ENCODE results near the gene PRR16.

DNA sequence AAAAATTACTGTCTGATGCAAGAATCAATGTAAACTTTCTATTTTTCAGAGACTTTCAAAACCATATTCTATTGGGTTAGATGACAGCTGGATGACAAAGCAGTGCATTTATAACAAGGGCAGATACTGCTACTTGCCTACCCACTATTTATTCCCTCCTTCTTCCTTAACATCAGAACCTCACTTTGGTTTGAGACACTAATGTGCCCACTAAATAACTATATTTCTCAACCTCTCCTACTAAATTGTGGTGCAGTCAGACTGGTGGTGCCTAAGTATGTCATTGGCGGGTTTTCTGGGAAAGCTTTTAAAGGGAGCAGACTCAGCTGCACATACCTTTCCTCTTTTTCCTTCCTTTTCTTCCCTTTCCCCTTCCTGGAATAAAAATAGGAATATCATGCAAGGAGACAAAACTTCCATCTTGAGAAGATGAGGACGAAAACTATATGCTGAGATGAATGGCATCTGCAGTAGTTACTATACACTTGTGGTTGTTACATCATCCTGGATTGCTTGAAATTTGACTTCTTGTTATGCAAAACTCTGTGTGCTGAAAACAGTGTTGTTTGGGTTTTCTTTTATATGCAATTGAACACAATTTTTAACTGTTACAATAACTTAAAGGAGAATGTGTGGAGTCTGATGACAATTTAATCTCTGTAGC is 43.8 kb downstream of the PRR16 start:
- TF ChIP-seq, protein P1, sequence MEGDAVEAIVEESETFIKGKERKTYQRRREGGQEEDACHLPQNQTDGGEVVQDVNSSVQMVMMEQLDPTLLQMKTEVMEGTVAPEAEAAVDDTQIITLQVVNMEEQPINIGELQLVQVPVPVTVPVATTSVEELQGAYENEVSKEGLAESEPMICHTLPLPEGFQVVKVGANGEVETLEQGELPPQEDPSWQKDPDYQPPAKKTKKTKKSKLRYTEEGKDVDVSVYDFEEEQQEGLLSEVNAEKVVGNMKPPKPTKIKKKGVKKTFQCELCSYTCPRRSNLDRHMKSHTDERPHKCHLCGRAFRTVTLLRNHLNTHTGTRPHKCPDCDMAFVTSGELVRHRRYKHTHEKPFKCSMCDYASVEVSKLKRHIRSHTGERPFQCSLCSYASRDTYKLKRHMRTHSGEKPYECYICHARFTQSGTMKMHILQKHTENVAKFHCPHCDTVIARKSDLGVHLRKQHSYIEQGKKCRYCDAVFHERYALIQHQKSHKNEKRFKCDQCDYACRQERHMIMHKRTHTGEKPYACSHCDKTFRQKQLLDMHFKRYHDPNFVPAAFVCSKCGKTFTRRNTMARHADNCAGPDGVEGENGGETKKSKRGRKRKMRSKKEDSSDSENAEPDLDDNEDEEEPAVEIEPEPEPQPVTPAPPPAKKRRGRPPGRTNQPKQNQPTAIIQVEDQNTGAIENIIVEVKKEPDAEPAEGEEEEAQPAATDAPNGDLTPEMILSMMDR (IDR thresholded peaks at IDR 0.05): no peak
- TF ChIP-seq POLR2A (IDR thresholded peaks at IDR 0.05) (no peak), POLR2AphosphoS5 (IDR thresholded peaks at IDR 0.05) (no peak)

All from sigmoid colon (tissue), 4 donors.